MM.1S (cell line): ENCODE results near the gene CNTNAP2.

Experiments used
- DNase-seq: peaks from one replicate; pipeline ENCODE4 v3.0.0-alpha.2; 2015
- H2AFZ ChIP-seq: fragments of 300-600 bp; sonication (generic); 2 replicates; pipeline ENCODE4 v1.6.0; 2016; ENCODE audit warnings: antibody characterized with exemption, low read length
- H3F3A ChIP-seq: fragments of 300-600 bp; sonication (generic); 2 replicates; pipeline ENCODE4 v1.6.1; 2016; ENCODE audit warnings: mild to moderate bottlenecking, antibody characterized with exemption, low read length, moderate library complexity, mixed read lengths; ENCODE audit not compliant: insufficient read depth
- H3K27ac ChIP-seq: fragments of 300-600 bp; sonication (generic); 2 replicates; pipeline ENCODE4 v1.5.1; 2016; ENCODE audit warnings: mild to moderate bottlenecking, low read length
- H3K27me3 ChIP-seq: fragments of 300-600 bp; sonication (generic); replicated peaks from 2 replicates; pipeline ENCODE4 v1.6.0; 2016; ENCODE audit warnings: low read length; ENCODE audit not compliant: insufficient read depth
- H3K36me3 ChIP-seq: fragments of 300-600 bp; sonication (generic); replicated peaks from 2 replicates; pipeline ENCODE4 v1.6.1; 2016; ENCODE audit warnings: mild to moderate bottlenecking, low read length, mixed read lengths; ENCODE audit not compliant: insufficient read depth
- H3K4me1 ChIP-seq: fragments of 300-600 bp; sonication (generic); 2 replicates; pipeline ENCODE4 v1.6.1; 2016; ENCODE audit warnings: low read length, mixed read lengths
- H3K4me2 ChIP-seq: fragments of 300-600 bp; sonication (generic); 2 replicates; pipeline ENCODE4 v1.6.0; 2016; ENCODE audit warnings: low read depth, low read length
- H3K4me3 ChIP-seq: fragments of 300-600 bp; sonication (generic); 2 replicates; pipeline ENCODE4 v1.5.1; 2016; ENCODE audit warnings: low read length, mixed read lengths
- H3K79me2 ChIP-seq: fragments of 300-600 bp; sonication (generic); 2 replicates; pipeline ENCODE4 v1.6.1; 2016; ENCODE audit warnings: mixed run types, low read length, mixed read lengths
- H3K9ac ChIP-seq: fragments of 300-600 bp; sonication (generic); 2 replicates; pipeline ENCODE4 v1.6.1; 2016; ENCODE audit warnings: low read length, mixed read lengths
- H3K9me2 ChIP-seq: fragments of 300-600 bp; sonication (generic); replicated peaks from 2 replicates; pipeline ENCODE4 v1.6.1; 2016; ENCODE audit warnings: mild to moderate bottlenecking, low read length, mixed read lengths; ENCODE audit not compliant: insufficient read depth
- H3K9me3 ChIP-seq: fragments of 300-600 bp; sonication (generic); replicated peaks from 2 replicates; pipeline ENCODE4 v1.6.1; 2016; ENCODE audit warnings: mild to moderate bottlenecking, low read length, mixed read lengths; ENCODE audit not compliant: insufficient read depth
- H4K20me1 ChIP-seq: fragments of 300-600 bp; sonication (generic); 2 replicates; pipeline ENCODE4 v1.6.1; 2016; ENCODE audit warnings: mild to moderate bottlenecking, low read length, moderate library complexity, mixed read lengths; ENCODE audit not compliant: insufficient read depth
- CTCF ChIP-seq: fragments of 300-600 bp; sonication (generic); IDR thresholded peaks from 2 replicates; pipeline ENCODE4 v1.5.1; 2016; ENCODE audit warnings: antibody characterized with exemption, low read length, mixed read lengths
- EZH2 ChIP-seq: fragments of 300-600 bp; sonication (generic); optimal IDR thresholded peaks from 2 replicates; pipeline ENCODE3; 2017; ENCODE audit warnings: low read depth, mild to moderate bottlenecking, antibody characterized with exemption, low read length, mixed read lengths
- EZH2phosphoT487 ChIP-seq: fragments of 300-600 bp; sonication (generic); IDR thresholded peaks from 2 replicates; pipeline ENCODE4 v1.6.1; 2018; ENCODE audit warnings: antibody characterized with exemption, low read length

Gene CNTNAP2

DNA sequence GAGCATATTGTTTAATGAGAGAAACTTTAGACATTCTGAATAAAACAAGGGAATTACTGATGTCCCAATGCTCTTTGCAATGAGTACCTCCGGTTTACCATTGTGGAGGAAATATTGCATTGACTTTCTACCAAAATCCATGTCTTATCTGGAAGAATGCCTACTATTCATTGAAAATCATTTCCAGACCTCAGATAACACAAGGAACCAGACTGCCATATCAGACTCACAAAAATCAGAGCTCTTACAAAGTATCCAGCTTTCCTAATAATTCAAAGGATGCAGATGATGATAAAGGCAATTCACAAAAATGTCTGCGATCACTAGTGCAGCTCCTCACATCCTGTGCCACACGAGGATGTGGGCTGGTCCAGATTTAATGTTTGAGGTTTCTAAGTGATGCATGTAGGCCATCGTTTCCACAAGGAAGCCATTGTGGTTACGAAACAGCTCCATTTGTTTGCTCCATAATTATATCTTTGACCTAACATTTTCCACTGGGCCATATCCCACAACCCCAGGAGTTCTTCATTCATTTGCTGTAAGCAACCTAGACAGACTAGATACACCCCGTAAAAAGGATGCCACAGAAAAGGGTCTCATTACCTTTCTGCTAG, 1642.8 kb downstream of the CNTNAP2 start:
- Histone ChIP-seq H3K9ac (no peak overlapping the region), H4K20me1 (no peaks in the 10 kb centered on the region), H3K9me2 (no peaks in the 10 kb centered on the region), H2AFZ (no peak overlapping the region), H3F3A (no peaks in the 10 kb centered on the region), H3K27ac (no peak overlapping the region), H3K4me1 (no peaks in the 10 kb centered on the region), H3K9me3 (no peaks in the 10 kb centered on the region), H3K4me3 (no peak overlapping the region), H3K79me2 (no peaks in the 10 kb centered on the region), H3K36me3 (no peaks in the 10 kb centered on the region), H3K27me3 (no peaks in the 10 kb centered on the region), H3K4me2 (no peak overlapping the region)
- DNase-seq, result no peak
- TF ChIP-seq CTCF, result no peak
- no peak for TF ChIP-seq EZH2phosphoT487

DNA sequence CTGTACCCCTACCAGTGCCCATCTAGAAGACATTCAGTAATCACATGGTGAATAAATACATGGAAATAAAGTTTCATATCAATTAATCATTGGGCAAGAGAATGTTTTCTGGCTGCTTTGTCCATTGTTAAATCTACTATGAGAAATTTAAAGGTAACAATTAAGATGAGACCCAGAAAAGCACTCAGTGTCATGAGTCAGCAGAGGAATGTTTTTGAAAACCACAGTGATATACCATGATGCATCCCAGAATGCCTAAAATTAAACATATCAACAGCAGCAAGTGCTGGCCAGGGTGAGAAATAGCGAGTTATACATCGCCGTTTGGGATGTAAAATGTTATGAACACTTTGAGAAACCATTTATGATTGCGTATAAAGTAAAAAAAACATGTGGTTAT, 1648.7 kb downstream of the CNTNAP2 start:
- DNase-seq, result no peak
- TF ChIP-seq EZH2 (no peak), EZH2phosphoT487 (no peak), CTCF (no peak)
- H4K20me1 ChIP-seq, result no peaks in the 10 kb centered on the region

GRCh38 chr7:147771344-147771743, 1654.7 kb downstream of the CNTNAP2 start:
- Histone ChIP-seq H3K27ac (no peak overlapping the region), H3K9ac (no peak overlapping the region), H3K4me1 (no peaks in the 10 kb centered on the region), H3K4me3 (no peak overlapping the region), H3K9me2 (no peaks in the 10 kb centered on the region), H3K9me3 (no peaks in the 10 kb centered on the region), H3F3A (no peaks in the 10 kb centered on the region), H2AFZ (no peak overlapping the region), H3K4me2 (no peak overlapping the region), H3K79me2 (no peaks in the 10 kb centered on the region), H3K27me3 (no peaks in the 10 kb centered on the region), H4K20me1 (no peaks in the 10 kb centered on the region), H3K36me3 (no peaks in the 10 kb centered on the region)
- TF ChIP-seq CTCF, result no peak
- TF ChIP-seq EZH2phosphoT487, result no peak
- TF ChIP-seq EZH2, result no peak
- no peak for DNase-seq

More for the DNA sequence above, 1648.7 kb downstream of the CNTNAP2 start:
- H3K36me3 ChIP-seq, result no peaks in the 10 kb centered on the region
- H3K9ac ChIP-seq, result no peak overlapping the region
- no peak overlapping the region for H3K4me2 ChIP-seq
- no peaks in the 10 kb centered on the region for H3F3A ChIP-seq
- H3K9me3 ChIP-seq, result no peaks in the 10 kb centered on the region
- no peaks in the 10 kb centered on the region for H3K9me2 ChIP-seq
- H3K4me1 ChIP-seq, result no peaks in the 10 kb centered on the region
- no peaks in the 10 kb centered on the region for H3K79me2 ChIP-seq
- no peak overlapping the region for H3K4me3 ChIP-seq
- no peak overlapping the region for H2AFZ ChIP-seq
- no peaks in the 10 kb centered on the region for H3K27me3 ChIP-seq
- no peak overlapping the region for H3K27ac ChIP-seq
